Kasumi-1 (cell line): ENCODE data around the gene HDGFL3.
"Not testable (repeated sequence)": the region's sequence is repeated elsewhere in the genome, so short reads cannot be mapped to it uniquely, and the experiment has no call there.

Experiments used
- DNase-seq, 2 experiments: peaks; one replicate each; lab custom pipeline; 2025; lab: John Stamatoyannopoulos, UW

The HDGFL3 gene

GRCh38 chr15:83207660-83208366 is at the start of gene HDGFL3:
Gene HDGFL3 (minus strand): TSS chr15:83207823. CDS start chr15:83207414, 409 bp downstream.
- DNase-seq = no peak

- no peak for DNase-seq
Measured at GRCh38 chr15:83250781-83251180, 43.2 kb upstream of the HDGFL3 start.

GRCh38 chr15:83249030-83249343 is 41.4 kb upstream of the HDGFL3 start:
- DNase-seq = no peak

- DNase-seq = peak; percentile 55 to 84
Measured at GRCh38 chr15:83248151-83249029, 40.8 kb upstream of the HDGFL3 start.

GRCh38 chr15:83243634-83244033 is 36.0 kb upstream of the HDGFL3 start:
- no peak for DNase-seq

GRCh38 chr15:83230242-83230641 is 22.6 kb upstream of the HDGFL3 start:
- no peak for DNase-seq

GRCh38 chr15:83225449-83225848 is 17.8 kb upstream of the HDGFL3 start:
- no peak for DNase-seq

- DNase-seq = not testable (repeated sequence)
Measured at GRCh38 chr15:83221781-83222180, 14.2 kb upstream of the HDGFL3 start.

GRCh38 chr15:83219026-83219425 is 11.4 kb upstream of the HDGFL3 start:
- DNase-seq = no peak

- DNase-seq = no peak
Measured at GRCh38 chr15:83215306-83215705, 7.7 kb upstream of the HDGFL3 start.

GRCh38 chr15:83210619-83211018 is 3.0 kb upstream of the HDGFL3 start:
- DNase-seq = no peak

GRCh38 chr15:83209333-83209732 is 1.7 kb upstream of the HDGFL3 start:
- no peak for DNase-seq

GRCh38 chr15:83208367-83208661 is 691 bp upstream of the HDGFL3 start:
- DNase-seq = peak in 1 of 2 experiments; percentile 14

- DNase-seq = no peak
Measured at GRCh38 chr15:83207009-83207659, 489 bp downstream of the HDGFL3 start.

- DNase-seq = no peak
Measured at GRCh38 chr15:83206526-83207008, 1.1 kb downstream of the HDGFL3 start.

GRCh38 chr15:83205725-83206324 is 1.8 kb downstream of the HDGFL3 start:
- DNase-seq = no peak

GRCh38 chr15:83204697-83205096 is 2.9 kb downstream of the HDGFL3 start:
- DNase-seq = no peak

GRCh38 chr15:83203543-83203942 is 4.1 kb downstream of the HDGFL3 start:
- no peak for DNase-seq

GRCh38 chr15:83200589-83200988 is 7.0 kb downstream of the HDGFL3 start:
- DNase-seq = no peak

GRCh38 chr15:83200162-83200561 is 7.5 kb downstream of the HDGFL3 start:
- no peak for DNase-seq

GRCh38 chr15:83199288-83199687 is 8.3 kb downstream of the HDGFL3 start:
- DNase-seq = no peak

- no peak for DNase-seq
Measured at GRCh38 chr15:83198476-83198875, 9.1 kb downstream of the HDGFL3 start.
